BLaER1 treated with 17β-estradiol and CSF1 and Interleukin-3, amounts not matched to agents 10 nM and 100 nM (cell line): ENCODE measurements around the gene TMEM187.

Experiments
- H3K27ac ChIP-seq, 11 experiments: shearing (Covaris generic); formaldehyde crosslinking; 2 replicates each; pipeline ENCODE4 v1.8.1; 2022
- H3K27me3 ChIP-seq, 11 experiments: shearing (Covaris generic); formaldehyde crosslinking; 2 replicates each; pipeline ENCODE4 v1.8.1; 2022
- H3K36me3 ChIP-seq, 11 experiments: shearing (Covaris generic); formaldehyde crosslinking; 2 replicates each; pipeline ENCODE4 v1.8.1; 2022
- H3K4me1 ChIP-seq, 10 experiments: shearing (Covaris generic); formaldehyde crosslinking; 2 replicates each; pipeline ENCODE4 v1.8.1; 2022
- H3K4me2 ChIP-seq, 11 experiments: shearing (Covaris generic); formaldehyde crosslinking; 2 replicates each; pipeline ENCODE4 v1.8.1; 2022
- H3K4me3 ChIP-seq, 10 experiments: shearing (Covaris generic); formaldehyde crosslinking; 2 replicates each; pipeline ENCODE4 v1.8.1; 2022
- H3K9ac ChIP-seq, 11 experiments: shearing (Covaris generic); formaldehyde crosslinking; 2 replicates each; pipeline ENCODE4 v1.8.1; 2022
- H3K9me3 ChIP-seq, 11 experiments: shearing (Covaris generic); formaldehyde crosslinking; replicated peaks in 1 of 11; 2 replicates each; pipeline ENCODE4 v1.8.1; 2022
- H4K20me1 ChIP-seq, 11 experiments: shearing (Covaris generic); formaldehyde crosslinking; 2 replicates each; pipeline ENCODE4 v1.8.1; 2022
- Cebpa-rat ChIP-seq, 11 experiments: shearing (Covaris generic); IDR thresholded peaks; 2 replicates each; pipeline ENCODE4 v1.8.1; 2022

Gene TMEM187

DNA sequence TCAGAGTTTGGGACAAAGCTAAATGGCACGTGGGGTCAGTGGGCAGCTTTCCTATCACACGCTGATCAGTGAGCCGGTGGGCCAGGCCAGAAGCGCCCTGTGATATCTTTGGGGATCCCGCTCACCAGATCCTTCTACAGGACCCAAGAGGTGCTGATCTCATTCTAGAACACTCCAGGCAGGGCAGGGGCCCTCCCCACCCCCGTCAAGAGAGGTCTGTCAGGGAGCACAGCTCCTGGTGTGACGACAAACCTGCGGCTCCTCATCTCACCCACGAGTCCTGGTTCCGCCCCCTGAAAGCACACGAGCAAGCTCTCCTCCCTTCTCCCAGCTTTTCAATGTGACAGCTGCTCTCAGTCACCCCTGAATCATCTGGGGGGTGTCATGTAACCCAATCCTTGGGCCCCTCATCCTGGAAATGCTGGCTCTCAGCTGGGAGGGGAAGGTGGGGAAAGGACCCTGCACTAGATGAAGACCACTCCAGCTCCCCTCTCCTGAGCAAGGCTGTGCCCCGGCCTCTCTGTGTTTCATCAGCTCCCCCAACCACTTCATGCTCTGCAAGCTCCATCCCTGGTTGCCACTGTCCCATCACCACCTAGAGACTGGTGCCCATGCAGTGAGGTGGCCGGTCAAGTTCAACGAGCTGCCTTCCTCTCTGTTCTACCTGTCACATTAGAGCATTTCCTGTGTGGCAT, 5.6 kb upstream of the TMEM187 start:
- Histone ChIP-seq H3K4me1 (peaks cover 34 to 53% (median 46%) of the 10 kb centered on the region in 10 experiments), H3K27ac (peak overlapping the region in 10 of 11 experiments; percentile 26 to 67 (median 48); a peak in 17 of 22 replicates), H3K4me3 (peak overlapping the region in 9 of 10 experiments; percentile 72 to 97 (median 87); a peak in 18 of 20 replicates), H4K20me1 (peaks cover 54 to 92% (median 82%) of the 10 kb centered on the region in 11 experiments; a peak in 21 of 22 replicates), H3K4me2 (peak overlapping the region; percentile 78 to 97 (median 88)), H3K36me3 (peaks cover 22 to 51% (median 33%) of the 10 kb centered on the region in 11 experiments), H3K9ac (peak overlapping the region; percentile 25 to 98 (median 76); a peak in 19 of 22 replicates), H3K27me3 (peaks cover 69 to 81% (median 79%) of the 10 kb centered on the region in 11 experiments), H3K9me3 (no peaks in the 10 kb centered on the region; a peak in 1 of 22 replicates)
- TF ChIP-seq Cebpa-rat (IDR thresholded peaks at IDR 0.05), result no peak

- Histone ChIP-seq H3K9me3 (no peaks in the 10 kb centered on the region; a peak in 1 of 22 replicates), H3K4me2 (peak overlapping the region; percentile 78 to 97 (median 88)), H3K9ac (peak overlapping the region; percentile 64 to 98 (median 76); a peak in 20 of 22 replicates), H3K4me1 (peaks cover 34 to 53% (median 46%) of the 10 kb centered on the region in 10 experiments), H3K4me3 (peak overlapping the region; percentile 72 to 97 (median 86)), H4K20me1 (peaks cover 54 to 87% (median 77%) of the 10 kb centered on the region in 11 experiments; a peak in 21 of 22 replicates), H3K27ac (peak overlapping the region; percentile 14 to 76 (median 52); a peak in 17 of 22 replicates), H3K27me3 (peaks cover 69 to 74% (median 72%) of the 10 kb centered on the region in 11 experiments), H3K36me3 (peaks cover 16 to 44% (median 26%) of the 10 kb centered on the region in 11 experiments)
- TF ChIP-seq Cebpa-rat (IDR thresholded peaks at IDR 0.05), result no peak
Observed at GRCh38 chrX:153967536-153968224, 4.9 kb upstream of the TMEM187 start.

- Histone ChIP-seq H3K4me2 (peak overlapping the region; percentile 78 to 97 (median 88)), H3K9ac (peak overlapping the region; percentile 64 to 98 (median 76)), H4K20me1 (peaks cover 60 to 87% (median 77%) of the 10 kb centered on the region in 11 experiments; a peak in 21 of 22 replicates), H3K27ac (peak overlapping the region in 10 of 11 experiments; percentile 12 to 76 (median 55); a peak in 15 of 22 replicates), H3K9me3 (no peaks in the 10 kb centered on the region; a peak in 1 of 22 replicates), H3K4me1 (peaks cover 40 to 59% (median 51%) of the 10 kb centered on the region in 10 experiments), H3K36me3 (peaks cover 10 to 38% (median 21%) of the 10 kb centered on the region in 11 experiments), H3K27me3 (peaks cover 65 to 74% (median 69%) of the 10 kb centered on the region in 11 experiments), H3K4me3 (peak overlapping the region; percentile 72 to 97 (median 86))
- no peak for TF ChIP-seq Cebpa-rat (IDR thresholded peaks at IDR 0.05)
Observed at GRCh38 chrX:153968255-153968654, 4.3 kb upstream of the TMEM187 start.

DNA sequence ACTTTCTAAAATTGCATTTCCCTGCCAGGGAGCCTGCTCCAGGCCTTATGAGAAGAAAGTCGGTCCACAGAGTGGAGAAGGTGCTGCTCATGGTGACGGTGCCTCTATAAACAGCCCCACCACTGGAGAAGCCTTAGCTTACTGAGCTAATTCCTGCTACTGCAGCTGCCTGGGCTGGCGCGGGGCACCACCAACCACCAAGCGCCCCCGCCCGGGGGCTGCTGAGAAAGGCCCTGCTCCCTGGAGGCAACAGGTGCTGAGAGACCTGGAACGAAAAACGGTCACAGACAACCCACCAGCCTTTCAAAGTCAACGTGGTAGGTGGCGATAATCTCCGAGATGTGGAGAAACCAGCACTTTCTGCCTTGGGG, 3.8 kb upstream of the TMEM187 start:
- H3K4me2 ChIP-seq, result peak overlapping the region; percentile 78 to 97 (median 88)
- peak overlapping the region; percentile 64 to 98 (median 76) for H3K9ac ChIP-seq
- peak overlapping the region; percentile 72 to 97 (median 86) for H3K4me3 ChIP-seq
- H3K9me3 ChIP-seq, result no peaks in the 10 kb centered on the region; a peak in 1 of 22 replicates
- no peak for TF ChIP-seq Cebpa-rat (IDR thresholded peaks at IDR 0.05)
- H3K27ac ChIP-seq, result peak overlapping the region in 10 of 11 experiments; percentile 11 to 76 (median 62); a peak in 18 of 22 replicates
- peaks cover 65 to 87% (median 77%) of the 10 kb centered on the region in 11 experiments; a peak in 21 of 22 replicates for H4K20me1 ChIP-seq
- H3K27me3 ChIP-seq, result peaks cover 65 to 74% (median 69%) of the 10 kb centered on the region in 11 experiments
- peaks cover 45 to 64% (median 56%) of the 10 kb centered on the region in 10 experiments for H3K4me1 ChIP-seq
- H3K36me3 ChIP-seq, result peaks cover 5 to 33% (median 16%) of the 10 kb centered on the region in 11 experiments

DNA sequence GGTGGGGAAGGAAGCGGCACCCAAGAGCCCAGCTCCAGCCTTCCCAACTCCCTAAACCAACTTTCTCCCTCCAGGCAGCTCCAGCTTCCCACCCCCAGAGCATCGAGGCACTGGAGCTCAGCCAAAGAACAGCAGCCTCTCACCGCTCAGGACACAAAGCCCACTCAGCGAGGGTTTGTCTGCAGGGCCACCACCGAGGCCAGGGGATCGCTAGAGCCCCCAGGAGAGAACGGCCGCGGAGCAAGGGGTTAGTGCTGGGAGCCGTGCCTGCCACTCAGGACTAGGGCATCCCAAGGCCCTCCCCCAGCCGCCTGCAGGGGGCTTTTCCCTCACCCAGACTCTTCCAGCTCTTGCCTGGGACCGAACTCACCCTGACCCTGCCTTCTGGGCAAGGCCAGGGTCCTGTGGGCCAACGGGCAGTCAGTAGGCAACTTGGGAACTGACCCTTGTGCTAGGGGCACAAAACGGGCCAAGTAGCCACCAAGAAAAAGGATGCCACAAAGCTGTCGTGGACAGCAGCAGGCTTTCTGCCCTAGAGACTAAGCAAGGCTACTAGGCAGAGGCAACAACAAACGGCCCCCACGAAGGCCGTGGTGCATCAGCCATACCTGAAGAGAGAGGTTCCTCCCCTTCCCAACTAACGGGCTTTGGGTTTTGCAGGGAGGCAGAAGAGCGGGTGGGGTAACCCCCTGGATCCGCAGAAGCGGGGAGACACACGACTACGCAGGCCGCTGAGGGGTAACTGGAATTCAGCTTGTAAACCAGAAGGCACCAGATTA, 3.2 kb upstream of the TMEM187 start:
- Histone ChIP-seq H4K20me1 (peaks cover 71 to 87% (median 77%) of the 10 kb centered on the region in 11 experiments; a peak in 21 of 22 replicates), H3K27ac (peak overlapping the region; percentile 1 to 76 (median 61); a peak in 19 of 22 replicates)

GRCh38 chrX:153969904-153970356, 2.6 kb upstream of the TMEM187 start:
- H3K36me3 ChIP-seq, result peaks cover 0 to 22% (median 5%) of the 10 kb centered on the region in 11 experiments; a peak in 7 of 22 replicates
- peaks cover 57 to 71% (median 63%) of the 10 kb centered on the region in 10 experiments for H3K4me1 ChIP-seq
- H3K9ac ChIP-seq, result peak overlapping the region; percentile 64 to 98 (median 76)
- H4K20me1 ChIP-seq, result peaks cover 72 to 87% (median 77%) of the 10 kb centered on the region in 11 experiments; a peak in 21 of 22 replicates
- peak overlapping the region; percentile 72 to 97 (median 86) for H3K4me3 ChIP-seq
- H3K9me3 ChIP-seq, result no peaks in the 10 kb centered on the region
- peak overlapping the region; percentile 1 to 99 (median 62); a peak in 19 of 22 replicates for H3K27ac ChIP-seq
- TF ChIP-seq Cebpa-rat (IDR thresholded peaks at IDR 0.05), result no peak
- peak overlapping the region; percentile 78 to 97 (median 88) for H3K4me2 ChIP-seq
- H3K27me3 ChIP-seq, result peaks cover 67 to 74% (median 69%) of the 10 kb centered on the region in 11 experiments

More for the DNA sequence above, 3.2 kb upstream of the TMEM187 start:
- peaks cover 51 to 69% (median 61%) of the 10 kb centered on the region in 10 experiments for H3K4me1 ChIP-seq
- H3K9ac ChIP-seq, result peak overlapping the region; percentile 64 to 98 (median 76)
- TF ChIP-seq Cebpa-rat (IDR thresholded peaks at IDR 0.05), result no peak
- peaks cover 67 to 74% (median 69%) of the 10 kb centered on the region in 11 experiments for H3K27me3 ChIP-seq
- peaks cover 0 to 28% (median 10%) of the 10 kb centered on the region in 11 experiments; a peak in 19 of 22 replicates for H3K36me3 ChIP-seq
- peak overlapping the region; percentile 72 to 97 (median 86) for H3K4me3 ChIP-seq
- H3K9me3 ChIP-seq, result no peaks in the 10 kb centered on the region
- H3K4me2 ChIP-seq, result peak overlapping the region; percentile 78 to 97 (median 88)

- peaks cover 57 to 70% (median 62%) of the 10 kb centered on the region in 10 experiments for H3K4me1 ChIP-seq
- no peak for TF ChIP-seq Cebpa-rat (IDR thresholded peaks at IDR 0.05)
- peak overlapping the region; percentile 82 to 97 (median 89) for H3K4me2 ChIP-seq
- peaks cover 67 to 74% (median 69%) of the 10 kb centered on the region in 11 experiments for H3K27me3 ChIP-seq
- peaks cover 67 to 87% (median 77%) of the 10 kb centered on the region in 11 experiments; a peak in 21 of 22 replicates for H4K20me1 ChIP-seq
- H3K36me3 ChIP-seq, result peaks cover 0 to 22% (median 0%) of the 10 kb centered on the region in 11 experiments; a peak in 6 of 22 replicates
- H3K4me3 ChIP-seq, result peak overlapping the region; percentile 72 to 97 (median 86)
- peak overlapping the region; percentile 92 to 100 (median 98) for H3K9ac ChIP-seq
- H3K9me3 ChIP-seq, result no peaks in the 10 kb centered on the region
- H3K27ac ChIP-seq, result peak overlapping the region; percentile 93 to 100 (median 99)
Observed at GRCh38 chrX:153970357-153971123, 2.0 kb upstream of the TMEM187 start.
